Neural progenitor cell (in vitro differentiated cells): Measurements from ENCODE around the gene WDR27.

Source experiments
- EZH2 ChIP-seq: fragments of 200-600 bp; sonication (generic); IDR thresholded peaks from 2 replicates; pipeline ENCODE4 v1.6.1; 2017; ENCODE audit warnings: antibody characterized with exemption, mild to moderate bottlenecking, moderate library complexity
- EZH2phosphoT487 ChIP-seq: fragments of 200-600 bp; sonication (generic); IDR thresholded peaks from 2 replicates; pipeline ENCODE4 v1.6.1; 2017; ENCODE audit warnings: antibody characterized with exemption
- TF ChIP-seq, protein P1 (sequence below): fragments of 200-600 bp; sonication (generic); IDR thresholded peaks from 2 replicates; pipeline ENCODE4 v1.5.1; 2017; ENCODE audit warnings: antibody characterized with exemption, mild to moderate bottlenecking

DNA sequence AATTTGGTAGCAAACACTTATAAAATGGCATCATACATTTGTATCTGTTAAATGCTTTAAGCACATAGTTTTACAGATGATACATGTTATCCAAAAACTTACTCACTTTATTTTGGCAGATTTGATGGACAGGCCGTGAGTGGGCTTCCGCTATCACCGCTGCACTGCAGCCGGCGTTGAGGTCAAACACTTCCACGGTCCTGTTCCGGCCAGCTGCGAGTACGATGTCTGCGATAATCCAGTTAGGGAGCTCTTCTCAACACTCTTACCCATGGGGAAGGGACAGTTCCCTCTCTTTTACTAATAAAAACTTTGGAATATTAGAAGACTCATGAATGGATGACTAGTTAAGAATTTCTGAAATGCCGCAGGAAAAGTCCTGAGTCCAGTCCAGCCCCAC, 69.0 kb downstream of the WDR27 start:
- TF ChIP-seq, protein P1, sequence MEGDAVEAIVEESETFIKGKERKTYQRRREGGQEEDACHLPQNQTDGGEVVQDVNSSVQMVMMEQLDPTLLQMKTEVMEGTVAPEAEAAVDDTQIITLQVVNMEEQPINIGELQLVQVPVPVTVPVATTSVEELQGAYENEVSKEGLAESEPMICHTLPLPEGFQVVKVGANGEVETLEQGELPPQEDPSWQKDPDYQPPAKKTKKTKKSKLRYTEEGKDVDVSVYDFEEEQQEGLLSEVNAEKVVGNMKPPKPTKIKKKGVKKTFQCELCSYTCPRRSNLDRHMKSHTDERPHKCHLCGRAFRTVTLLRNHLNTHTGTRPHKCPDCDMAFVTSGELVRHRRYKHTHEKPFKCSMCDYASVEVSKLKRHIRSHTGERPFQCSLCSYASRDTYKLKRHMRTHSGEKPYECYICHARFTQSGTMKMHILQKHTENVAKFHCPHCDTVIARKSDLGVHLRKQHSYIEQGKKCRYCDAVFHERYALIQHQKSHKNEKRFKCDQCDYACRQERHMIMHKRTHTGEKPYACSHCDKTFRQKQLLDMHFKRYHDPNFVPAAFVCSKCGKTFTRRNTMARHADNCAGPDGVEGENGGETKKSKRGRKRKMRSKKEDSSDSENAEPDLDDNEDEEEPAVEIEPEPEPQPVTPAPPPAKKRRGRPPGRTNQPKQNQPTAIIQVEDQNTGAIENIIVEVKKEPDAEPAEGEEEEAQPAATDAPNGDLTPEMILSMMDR = no peak
- no peak for TF ChIP-seq EZH2
- no peak for TF ChIP-seq EZH2phosphoT487
